K562 (cell line): ENCODE data around the gene CDK4. TPM values are rescaled to one million over a fixed set of nuclear protein-coding genes. Genes with fewer than 3 reads are reported as not detected.

Source experiments
- CSDE1 ChIP-seq, 2 experiments: fragments of 450-650 bp; IDR thresholded peaks; 2 replicates each; pipeline ENCODE4 v1.6.1; 2016; ENCODE audit warnings: mild to moderate bottlenecking in 1 of 2
- CTCF ChIP-seq, 3 experiments: IDR thresholded peaks in 2 of 3; conservative IDR thresholded peaks in 1 of 3; 2 replicates each; pipeline ENCODE4 v1.5.1; 2011 to 2012; ENCODE audit warnings: low read length in 3 of 3, mild to moderate bottlenecking in 3 of 3, control low read depth in 2 of 3, improper control_type of control experiment in 1 of 3, inconsistent platforms in 1 of 3, low read depth in 1 of 3, mixed read lengths in 1 of 3, moderate library complexity in 1 of 3; ENCODE audit not compliant: insufficient read depth in 2 of 3
- ESRRB ChIP-seq: fragments of 250-450 bp; sonication (Bioruptor Pico); IDR thresholded peaks from 2 replicates; pipeline ENCODE4 v1.5.0; 2020; ENCODE audit warnings: mild to moderate bottlenecking, moderate library complexity, borderline replicate concordance
- FIP1L1 ChIP-seq: fragments of 200-400 bp; formaldehyde crosslinking; IDR thresholded peaks from 2 replicates; pipeline ENCODE4 v1.6.1; 2018; ENCODE audit warnings: mild to moderate bottlenecking, low read depth, low read length; ENCODE audit not compliant: poor library complexity, severe bottlenecking
- GABPB2 ChIP-seq: fragments of 250-450 bp; sonication (Bioruptor Pico); conservative IDR thresholded peaks from 2 replicates; pipeline ENCODE4 v1.5.1; 2021; ENCODE audit warnings: mild to moderate bottlenecking
- LCOR ChIP-seq: sonication (generic); formaldehyde crosslinking; IDR thresholded peaks from 2 replicates; pipeline ENCODE4 v1.8.0; 2022; ENCODE audit warnings: mild to moderate bottlenecking, missing genetic modification reagents
- MAZ ChIP-seq, 2 experiments: fragments of 450-650 bp in 1 of 2; sonication (generic) in 1 of 2; formaldehyde crosslinking; IDR thresholded peaks in 1 of 2; conservative IDR thresholded peaks in 1 of 2; 2 replicates each; pipeline versions ENCODE4 v1.4.0 to v1.5.0; 2020; ENCODE audit warnings: mild to moderate bottlenecking in 1 of 2, missing genetic modification reagents in 1 of 2
- SP2 ChIP-seq: IDR thresholded peaks from 2 replicates; pipeline ENCODE4 v1.6.1; 2011; ENCODE audit warnings: mild to moderate bottlenecking, low read depth, low read length, moderate library complexity; ENCODE audit not compliant: poor library complexity, severe bottlenecking; ENCODE audit errors: extremely low read depth
- TAF7 ChIP-seq: fragments of 450-650 bp; IDR thresholded peaks from 2 replicates; pipeline ENCODE4 v1.6.1; 2016; ENCODE audit warnings: missing genetic modification characterization, missing compliant biosample characterization
- XRCC3 ChIP-seq: fragments of 450-650 bp; IDR thresholded peaks from 2 replicates; pipeline ENCODE4 v1.6.1; 2017; ENCODE audit warnings: mild to moderate bottlenecking, moderate library complexity
- ZNF212 ChIP-seq: fragments of 450-650 bp; formaldehyde crosslinking; IDR thresholded peaks from 2 replicates; pipeline ENCODE4 v1.4.0; 2020; ENCODE audit warnings: mild to moderate bottlenecking
- polyA plus RNA-seq, 8 experiments: library from polyadenylated mRNA; depleted of rRNA in 4 of 8; stranded (reverse) in 5 of 8; unstranded in 3 of 8; fragments of >200 nt; fragmentation: Nextera tagmentation in 2 of 8; fragmentation: Illumina TruSeq in 1 of 8; extraction: Ambion mirVana in 2 of 8; extraction: Trizol in 1 of 8; gene quantifications; 2 replicates each; pipeline versions ENCODE4 v1.2.1 to v1.2.3, GENCODE V29; 2011 to 2014; ENCODE audit warnings: inconsistent platforms in 1 of 8, missing spikeins in 1 of 8
- total RNA-seq, 7 experiments: library from RNA; depleted of rRNA in 6 of 7; stranded (reverse); fragments of >200 nt in 6 of 7; fragmentation: Illumina TruSeq in 2 of 7; extraction: Trizol in 2 of 7; gene quantifications; 2 replicates each; pipeline versions ENCODE4 v1.2.1 to v1.2.3, GENCODE V29; 2011 to 2021; ENCODE audit warnings: low replicate concordance in 1 of 7

The CDK4 gene
- total and polyA plus RNA-seq, 9 of the 15 experiments (the other 6 are each of a cell fraction or from before 2014, with no cell fraction given): 37.8 to 436 (median 238) TPM

DNA sequence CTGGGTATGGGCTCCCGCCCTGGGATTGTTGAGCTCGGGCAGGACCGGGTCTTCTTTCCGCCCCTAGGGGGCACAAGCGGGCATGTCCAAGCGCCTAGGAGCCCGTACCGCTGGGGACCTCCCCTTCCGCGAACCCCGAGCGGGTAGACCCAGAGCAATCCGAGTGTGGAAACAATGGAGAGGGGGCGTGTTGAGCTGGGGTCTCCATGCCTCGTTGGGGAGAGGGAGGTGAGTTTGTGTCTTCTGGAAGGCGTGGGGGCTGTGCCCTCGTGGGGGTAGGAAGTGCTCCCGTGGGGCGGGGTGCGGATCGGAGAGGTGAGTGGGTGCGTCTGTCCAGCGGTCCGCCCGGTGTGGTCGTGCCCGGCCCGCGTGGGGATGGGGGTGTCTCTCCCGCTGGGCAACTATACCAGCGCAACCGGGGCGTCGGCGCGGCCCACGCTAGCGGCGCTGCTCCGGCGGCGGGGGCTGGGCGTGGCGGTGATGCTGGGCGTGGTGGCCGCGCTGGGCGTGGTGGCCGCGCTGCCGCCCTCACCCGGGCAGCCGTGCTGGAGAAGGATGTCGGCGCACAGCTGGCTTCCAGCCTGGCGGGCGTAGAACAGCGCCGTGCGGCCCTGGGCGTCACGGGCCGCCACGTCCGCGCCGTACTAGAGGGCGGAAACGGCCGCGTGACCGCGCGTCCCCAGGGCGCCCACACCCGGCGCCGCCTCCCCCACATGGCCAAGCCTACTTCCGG lies 25.8 kb downstream of the CDK4 start (continued):
- TF ChIP-seq XRCC3: no peak
- no peak for TF ChIP-seq ESRRB (CRISPR knock-in tag)
- no peak for TF ChIP-seq ZNF212
- TF ChIP-seq SP2: no peak
- TF ChIP-seq FIP1L1: no peak
- TF ChIP-seq LCOR (CRISPR knock-in tag): no peak
- no peak for TF ChIP-seq TAF7 (tag)
- TF ChIP-seq CTCF (IDR thresholded peaks at IDR 0.05 in 2 of 3, conservative IDR thresholded peaks at IDR 0.05 in 1 of 3; ENCODE audit: insufficient read depth in 2 of 3, low read depth in 1 of 3, low read length in 3 of 3): peak in 2 of 3 experiments; percentile 8 to 32; a peak in 1 of 6 replicates
- no peak for TF ChIP-seq CSDE1 (IDR thresholded peaks at IDR 0.05)
- no peak for TF ChIP-seq MAZ (CRISPR knock-in tag; conservative IDR thresholded peaks at IDR 0.05 in 1 of 2, IDR thresholded peaks at IDR 0.05 in 1 of 2)
- no peak for TF ChIP-seq GABPB2 (CRISPR knock-in tag)
